GM12878 (cell line): Measurements from ENCODE around the gene AFTPH. TPM values are rescaled to one million over a fixed set of nuclear protein-coding genes. Genes with fewer than 3 reads are reported as not detected.

ENCODE experiments used
- BCL3 ChIP-seq: IDR thresholded peaks from 2 replicates; pipeline ENCODE4 v1.6.1; 2011; ENCODE audit warnings: borderline replicate concordance, low read depth, mild to moderate bottlenecking, moderate library complexity, low read length; ENCODE audit not compliant: insufficient read depth, poor library complexity, severe bottlenecking
- BHLHE40 ChIP-seq, 2 experiments: fragments of 450-650 bp in 1 of 2; IDR thresholded peaks; 2 replicates each; pipeline ENCODE4 v1.6.1; 2011 to 2017; ENCODE audit warnings: low read depth in 2 of 2, borderline replicate concordance in 1 of 2, improper control_type of control experiment in 1 of 2, low read length in 1 of 2, mild to moderate bottlenecking in 1 of 2
- CHD2 ChIP-seq: IDR thresholded peaks from 2 replicates; pipeline ENCODE4 v1.6.1; 2011; ENCODE audit warnings: low read depth, low read length, improper control_type of control experiment, borderline replicate concordance
- CREB1 ChIP-seq: IDR thresholded peaks from 2 replicates; pipeline ENCODE4 v1.6.1; 2012; ENCODE audit warnings: low read depth, mild to moderate bottlenecking, inconsistent platforms
- EED ChIP-seq: sonication (generic); IDR thresholded peaks from 2 replicates; pipeline ENCODE4 v1.6.1; 2016; ENCODE audit warnings: antibody characterized with exemption, low read depth
- EGR1 ChIP-seq, 2 experiments: IDR thresholded peaks; 1 replicate in 1 of 2; 2 replicates in 1 of 2; pipeline ENCODE4 v1.6.1; 2011 to 2012; ENCODE audit warnings: low read depth in 2 of 2, low read length in 2 of 2, borderline replicate concordance in 1 of 2, mild to moderate bottlenecking in 1 of 2, moderate library complexity in 1 of 2
- ETV6 ChIP-seq, 2 experiments: fragments of 450-650 bp in 1 of 2; IDR thresholded peaks in 1 of 2; conservative IDR thresholded peaks in 1 of 2; 2 replicates each; pipeline ENCODE4 v1.6.1; 2014; ENCODE audit warnings: antibody characterized with exemption in 1 of 2, borderline replicate concordance in 1 of 2, low read depth in 1 of 2, mild to moderate bottlenecking in 1 of 2, moderate library complexity in 1 of 2
- FOS ChIP-seq: IDR thresholded peaks from 3 replicates; pipeline ENCODE4 v1.6.1; 2011; ENCODE audit warnings: borderline replicate concordance; ENCODE audit not compliant: insufficient read length; ENCODE audit errors: extremely low read depth
- FOXM1 ChIP-seq: IDR thresholded peaks from 2 replicates; pipeline ENCODE4 v1.6.1; 2012; ENCODE audit warnings: low read depth, mild to moderate bottlenecking, inconsistent platforms, low read length, moderate library complexity
- IKZF1 ChIP-seq: fragments of 450-650 bp; conservative IDR thresholded peaks from 2 replicates; pipeline ENCODE4 v1.6.1; 2017; ENCODE audit warnings: antibody characterized with exemption, mild to moderate bottlenecking
- IKZF2 ChIP-seq, 2 experiments: fragments of 450-650 bp; IDR thresholded peaks; 2 replicates each; pipeline ENCODE4 v1.6.1; 2017; ENCODE audit warnings: mild to moderate bottlenecking in 2 of 2, moderate library complexity in 2 of 2
- IRF4 ChIP-seq: IDR thresholded peaks from 2 replicates; pipeline ENCODE4 v1.6.1; 2011; ENCODE audit warnings: low read depth, low read length
- JUNB ChIP-seq: IDR thresholded peaks from 2 replicates; pipeline ENCODE4 v1.6.1; 2016; ENCODE audit warnings: antibody characterized with exemption, mild to moderate bottlenecking
- MEF2B ChIP-seq: fragments of 450-650 bp; IDR thresholded peaks from 2 replicates; pipeline ENCODE4 v1.6.1; 2018; ENCODE audit warnings: mild to moderate bottlenecking, moderate library complexity; ENCODE audit not compliant: partially characterized antibody, poor library complexity, severe bottlenecking
- MTA3 ChIP-seq: IDR thresholded peaks from 2 replicates; pipeline ENCODE4 v1.6.1; 2012; ENCODE audit warnings: low read length, inconsistent platforms, borderline replicate concordance
- NBN ChIP-seq: fragments of 450-650 bp; IDR thresholded peaks from 2 replicates; pipeline ENCODE4 v1.6.1; 2016
- NR2F1 ChIP-seq: fragments of 450-650 bp; conservative IDR thresholded peaks from 2 replicates; pipeline ENCODE4 v1.6.1; 2017; ENCODE audit warnings: mild to moderate bottlenecking
- POLR2AphosphoS5 ChIP-seq: IDR thresholded peaks from 2 replicates; pipeline ENCODE4 v1.6.1; 2011; ENCODE audit warnings: mild to moderate bottlenecking, low read length, inconsistent platforms
- RCOR1 ChIP-seq: conservative IDR thresholded peaks from 2 replicates; pipeline ENCODE4 v1.6.1; 2012; ENCODE audit warnings: low read depth, low read length, improper control_type of control experiment
- STAT3 ChIP-seq: IDR thresholded peaks from 2 replicates; pipeline ENCODE4 v1.6.1; 2011; ENCODE audit warnings: low read depth, low read length, improper control_type of control experiment
- ZNF622 ChIP-seq: fragments of 450-650 bp; IDR thresholded peaks from 2 replicates; pipeline ENCODE4 v1.6.1; 2017; ENCODE audit warnings: mild to moderate bottlenecking, inconsistent platforms
- polyA plus RNA-seq, 11 experiments: library from polyadenylated mRNA; depleted of rRNA in 4 of 11; unstranded in 6 of 11; stranded (reverse) in 5 of 11; fragments of >200 nt; fragmentation: Nextera tagmentation in 4 of 11; fragmentation: Illumina TruSeq in 1 of 11; extraction: Ambion mirVana in 4 of 11; extraction: Trizol in 1 of 11; gene quantifications; 1 replicate in 1 of 11; 2 replicates in 10 of 11; pipeline versions ENCODE4 v1.2.1 to v1.2.3, GENCODE V29; 2011 to 2016; ENCODE audit warnings: inconsistent platforms in 2 of 11, missing spikeins in 2 of 11, low read depth in 1 of 11
- total RNA-seq, 4 experiments: library from RNA; depleted of rRNA in 3 of 4; stranded (reverse); fragments of >200 nt in 3 of 4; fragmentation: Illumina TruSeq in 1 of 4; extraction: Trizol in 1 of 4; gene quantifications; 2 replicates each; pipeline versions ENCODE4 v1.2.1 to v1.2.3, GENCODE V29; 2013 to 2021
- TF ChIP-seq, protein P1 (sequence below): fragments of 450-650 bp; IDR thresholded peaks from 2 replicates; pipeline ENCODE4 v1.6.1; 2018; ENCODE audit warnings: borderline replicate concordance, mild to moderate bottlenecking; ENCODE audit not compliant: partially characterized antibody
- TF ChIP-seq, protein P2 (sequence below): fragments of 450-650 bp; IDR thresholded peaks from 2 replicates; pipeline ENCODE4 v1.6.1; 2018; ENCODE audit warnings: mild to moderate bottlenecking, low read depth, moderate library complexity; ENCODE audit not compliant: partially characterized antibody

The AFTPH gene
- total and polyA plus RNA-seq, 10 of the 15 experiments (the other 5 are each of a cell fraction or from before 2014, with no cell fraction given) = 25.6 to 77.3 (median 39.5) TPM

DNA sequence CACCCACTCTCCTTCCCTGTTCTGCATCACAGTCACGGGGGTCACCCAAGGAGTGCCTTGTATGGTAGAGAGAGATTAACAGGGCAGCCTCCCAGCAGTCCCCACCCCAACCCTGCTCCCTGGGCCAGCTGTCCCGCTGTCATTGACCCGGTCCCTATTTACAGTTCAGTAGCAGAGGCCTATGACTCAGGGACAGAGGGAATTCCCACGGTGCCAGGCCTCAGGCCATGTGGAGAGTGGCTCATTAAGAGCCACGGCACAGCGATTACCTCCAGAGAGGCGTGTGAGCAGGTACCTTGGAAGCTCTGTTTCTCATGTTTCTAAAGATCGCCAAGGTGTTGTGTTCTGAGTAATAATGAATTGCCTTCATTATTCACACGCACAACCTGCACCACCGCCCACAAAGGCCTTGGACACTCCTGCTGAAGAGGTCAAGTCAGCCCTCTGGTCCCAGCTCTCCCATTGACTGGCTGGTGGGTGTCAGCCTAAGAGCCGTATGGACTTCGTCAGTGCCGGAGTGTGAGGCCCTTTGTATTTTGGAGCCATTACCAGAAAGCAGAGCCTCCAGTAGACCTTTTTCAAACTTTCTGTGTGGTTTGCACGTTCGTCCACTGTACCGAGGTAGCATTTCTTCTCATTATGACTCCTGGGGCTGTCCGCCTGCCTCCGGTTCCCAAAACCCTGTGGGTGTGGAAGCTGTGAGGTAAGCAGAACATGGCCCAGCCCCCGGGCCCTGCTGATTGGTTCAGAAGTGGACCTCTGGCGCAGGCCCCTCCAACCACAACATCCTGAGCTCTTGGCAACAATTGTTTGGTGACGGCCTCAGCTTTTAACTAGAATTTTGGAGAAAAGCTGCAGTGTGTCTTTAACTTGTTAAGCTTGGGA lies 82.6 kb downstream of the AFTPH start (continued):
- TF ChIP-seq, protein P1, sequence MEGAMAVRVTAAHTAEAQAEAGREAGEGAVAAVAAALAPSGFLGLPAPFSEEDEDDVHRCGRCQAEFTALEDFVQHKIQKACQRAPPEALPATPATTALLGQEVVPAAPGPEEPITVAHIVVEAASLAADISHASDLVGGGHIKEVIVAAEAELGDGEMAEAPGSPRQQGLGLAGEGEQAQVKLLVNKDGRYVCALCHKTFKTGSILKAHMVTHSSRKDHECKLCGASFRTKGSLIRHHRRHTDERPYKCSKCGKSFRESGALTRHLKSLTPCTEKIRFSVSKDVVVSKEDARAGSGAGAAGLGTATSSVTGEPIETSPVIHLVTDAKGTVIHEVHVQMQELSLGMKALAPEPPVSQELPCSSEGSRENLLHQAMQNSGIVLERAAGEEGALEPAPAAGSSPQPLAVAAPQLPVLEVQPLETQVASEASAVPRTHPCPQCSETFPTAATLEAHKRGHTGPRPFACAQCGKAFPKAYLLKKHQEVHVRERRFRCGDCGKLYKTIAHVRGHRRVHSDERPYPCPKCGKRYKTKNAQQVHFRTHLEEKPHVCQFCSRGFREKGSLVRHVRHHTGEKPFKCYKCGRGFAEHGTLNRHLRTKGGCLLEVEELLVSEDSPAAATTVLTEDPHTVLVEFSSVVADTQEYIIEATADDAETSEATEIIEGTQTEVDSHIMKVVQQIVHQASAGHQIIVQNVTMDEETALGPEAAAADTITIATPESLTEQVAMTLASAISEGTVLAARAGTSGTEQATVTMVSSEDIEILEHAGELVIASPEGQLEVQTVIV = no peak
- peak; percentile 64 to 74 for TF ChIP-seq IKZF2 (IDR thresholded peaks at IDR 0.05)
- TF ChIP-seq NBN = peak; percentile 79
- peak; percentile 80 to 87 for TF ChIP-seq BHLHE40 (IDR thresholded peaks at IDR 0.05; ENCODE audit: borderline replicate concordance in 1 of 2, low read depth in 2 of 2, low read length in 1 of 2)
- peak; percentile 18 for TF ChIP-seq MEF2B
- peak; percentile 78 for TF ChIP-seq POLR2AphosphoS5
- TF ChIP-seq ZNF622 = no peak
- TF ChIP-seq ETV6 (conservative IDR thresholded peaks at IDR 0.05 in 1 of 2, IDR thresholded peaks at IDR 0.05 in 1 of 2; ENCODE audit: borderline replicate concordance in 1 of 2, low read depth in 1 of 2) = peak in 1 of 2 experiments; percentile 43; a peak in 1 of 4 replicates
- no peak for TF ChIP-seq FOS
- TF ChIP-seq, protein P2, sequence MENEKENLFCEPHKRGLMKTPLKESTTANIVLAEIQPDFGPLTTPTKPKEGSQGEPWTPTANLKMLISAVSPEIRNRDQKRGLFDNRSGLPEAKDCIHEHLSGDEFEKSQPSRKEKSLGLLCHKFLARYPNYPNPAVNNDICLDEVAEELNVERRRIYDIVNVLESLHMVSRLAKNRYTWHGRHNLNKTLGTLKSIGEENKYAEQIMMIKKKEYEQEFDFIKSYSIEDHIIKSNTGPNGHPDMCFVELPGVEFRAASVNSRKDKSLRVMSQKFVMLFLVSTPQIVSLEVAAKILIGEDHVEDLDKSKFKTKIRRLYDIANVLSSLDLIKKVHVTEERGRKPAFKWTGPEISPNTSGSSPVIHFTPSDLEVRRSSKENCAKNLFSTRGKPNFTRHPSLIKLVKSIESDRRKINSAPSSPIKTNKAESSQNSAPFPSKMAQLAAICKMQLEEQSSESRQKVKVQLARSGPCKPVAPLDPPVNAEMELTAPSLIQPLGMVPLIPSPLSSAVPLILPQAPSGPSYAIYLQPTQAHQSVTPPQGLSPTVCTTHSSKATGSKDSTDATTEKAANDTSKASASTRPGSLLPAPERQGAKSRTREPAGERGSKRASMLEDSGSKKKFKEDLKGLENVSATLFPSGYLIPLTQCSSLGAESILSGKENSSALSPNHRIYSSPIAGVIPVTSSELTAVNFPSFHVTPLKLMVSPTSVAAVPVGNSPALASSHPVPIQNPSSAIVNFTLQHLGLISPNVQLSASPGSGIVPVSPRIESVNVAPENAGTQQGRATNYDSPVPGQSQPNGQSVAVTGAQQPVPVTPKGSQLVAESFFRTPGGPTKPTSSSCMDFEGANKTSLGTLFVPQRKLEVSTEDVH = no peak
- no peak for TF ChIP-seq STAT3
- peak; percentile 81 for TF ChIP-seq CREB1
- TF ChIP-seq MTA3 = peak; percentile 69; the same call in 1 of the 2 replicates
- 0 out of 2 replicates have a peak, but pooled peaks have one; percentile 20 for TF ChIP-seq CHD2
- no peak for TF ChIP-seq EGR1 (IDR thresholded peaks at IDR 0.05; ENCODE audit: borderline replicate concordance in 1 of 2, low read depth in 2 of 2, low read length in 2 of 2)
- TF ChIP-seq RCOR1 = no peak
- TF ChIP-seq FOXM1 = peak; percentile 60; the same call in 1 of the 2 replicates
- peak; percentile 68; the same call in 1 of the 2 replicates for TF ChIP-seq IRF4
- peak; percentile 77; the same call in 1 of the 2 replicates for TF ChIP-seq EED
- peak; percentile 76 for TF ChIP-seq IKZF1
- peak; percentile 43 for TF ChIP-seq BCL3
- peak; percentile 89 for TF ChIP-seq JUNB
- TF ChIP-seq NR2F1 = peak; percentile 64; the same call in 1 of the 2 replicates
